WTC11 (cell line): ENCODE results near the gene TMEM187. TPM values are rescaled to one million over a fixed set of nuclear protein-coding genes. Genes with fewer than 3 reads are reported as not detected.

Experiments
- ATAC-seq: fragments of 200-7000 bp; cut with Tn5 transposase; 2 replicates; pipeline ENCODE4 v1.10.0; 2021; ENCODE audit warnings: mild to moderate bottlenecking, moderate library complexity
- CTCF ChIA-PET: fragments of 300-600 bp; sonication (Branson Sonifier 250); formaldehyde crosslinking; loops from one replicate; lab custom pipeline; 2021; ENCODE audit warnings: antibody characterized with exemption; lab: Charles Lee
- POLR2A ChIA-PET: fragments of 350-600 bp; sonication (Branson Sonifier 250); formaldehyde crosslinking; loops from one replicate; lab custom pipeline; 2021; ENCODE audit warnings: antibody characterized with exemption; lab: Charles Lee
- DNase-seq: peaks from one replicate; pipeline ENCODE4 v3.0.0; 2021; ENCODE audit warnings: low spot score
- H3K27ac Mint-ChIP-seq: 2 replicates; pipeline ENCODE4 v1.8.0; 2021; ENCODE audit warnings: mixed read lengths
- H3K27me3 Mint-ChIP-seq: 2 replicates; pipeline ENCODE4 v1.8.0; 2021; ENCODE audit warnings: low read depth, mild to moderate bottlenecking, moderate library complexity, mixed read lengths
- H3K36me3 Mint-ChIP-seq: 2 replicates; pipeline ENCODE4 v1.8.0; 2021; ENCODE audit warnings: mixed read lengths
- H3K4me1 Mint-ChIP-seq: 2 replicates; pipeline ENCODE4 v1.8.0; 2022; ENCODE audit warnings: mixed read lengths
- H3K4me3 Mint-ChIP-seq: 2 replicates; pipeline ENCODE4 v1.8.0; 2021; ENCODE audit warnings: mild to moderate bottlenecking, moderate library complexity, mixed read lengths
- H3K9me3 Mint-ChIP-seq: 2 replicates; pipeline ENCODE4 v1.8.0; 2021; ENCODE audit warnings: mixed read lengths
- ATF3 ChIP-seq: sonication (generic); formaldehyde crosslinking; conservative IDR thresholded peaks from 2 replicates; pipeline ENCODE4 v1.8.1; 2022; ENCODE audit warnings: mild to moderate bottlenecking, missing genetic modification reagents
- CREM ChIP-seq: sonication (generic); formaldehyde crosslinking; IDR thresholded peaks from 2 replicates; pipeline ENCODE4 v1.8.1; 2022; ENCODE audit warnings: mild to moderate bottlenecking, missing genetic modification reagents, moderate library complexity
- EMX1 ChIP-seq: fragments of 250-450 bp; sonication (Bioruptor Pico); IDR thresholded peaks from 2 replicates; pipeline ENCODE4 v1.8.0; 2021; ENCODE audit warnings: mild to moderate bottlenecking
- OVOL2 ChIP-seq: fragments of 250-450 bp; sonication (Bioruptor Pico); IDR thresholded peaks from 2 replicates; pipeline ENCODE4 v1.9.0; 2021; ENCODE audit warnings: mild to moderate bottlenecking, borderline replicate concordance
- PRDM15 ChIP-seq: sonication (generic); formaldehyde crosslinking; IDR thresholded peaks from 2 replicates; pipeline ENCODE4 v1.8.0; 2022; ENCODE audit warnings: missing genetic modification reagents
- PRRX2 ChIP-seq: fragments of 250-450 bp; sonication (Bioruptor Pico); IDR thresholded peaks from 2 replicates; pipeline ENCODE4 v1.8.0; 2021; ENCODE audit warnings: mild to moderate bottlenecking
- ZNF138 ChIP-seq: sonication (generic); formaldehyde crosslinking; conservative IDR thresholded peaks from 2 replicates; pipeline ENCODE4 v1.8.1; 2022; ENCODE audit warnings: mild to moderate bottlenecking, moderate library complexity, missing genetic modification reagents
- ZNF281 ChIP-seq: sonication (generic); formaldehyde crosslinking; IDR thresholded peaks from 2 replicates; pipeline ENCODE4 v1.8.0; 2023; ENCODE audit warnings: mild to moderate bottlenecking, missing genetic modification reagents
- total RNA-seq: library from RNA; stranded (reverse); gene quantifications from 3 replicates; pipeline ENCODE4 v1.2.3, GENCODE V29; 2021
- TF ChIP-seq, protein P1 (sequence below): sonication (generic); formaldehyde crosslinking; IDR thresholded peaks from 2 replicates; pipeline ENCODE4 v1.8.1; 2022; ENCODE audit warnings: missing genetic modification reagents, borderline replicate concordance
- TF ChIP-seq, protein P2 (sequence below): sonication (generic); formaldehyde crosslinking; IDR thresholded peaks from 2 replicates; pipeline ENCODE4 v1.8.0; 2022; ENCODE audit warnings: mild to moderate bottlenecking, missing genetic modification reagents
- TF ChIP-seq, protein P3 (sequence below): fragments of 250-450 bp; sonication (Bioruptor Pico); IDR thresholded peaks from 2 replicates; pipeline ENCODE4 v1.9.0; 2021; ENCODE audit warnings: mild to moderate bottlenecking
- TF ChIP-seq, protein P4 (sequence below): fragments of 250-450 bp; sonication (Bioruptor Pico); IDR thresholded peaks from 2 replicates; pipeline ENCODE4 v1.9.0; 2021; ENCODE audit warnings: mild to moderate bottlenecking, borderline replicate concordance

The TMEM187 gene
- total RNA-seq, 1 experiment from 2014 or later = 8.4 TPM

GRCh38 chrX:154032160-154032559 lies 59.6 kb downstream of the TMEM187 start:
- ATAC-seq = no peak
- H3K9me3 Mint-ChIP-seq = no peaks in the 10 kb centered on the region
- H3K27me3 Mint-ChIP-seq = no peaks in the 10 kb centered on the region
- no peak overlapping the region for H3K4me3 Mint-ChIP-seq
- H3K4me1 Mint-ChIP-seq = peaks cover 41% of the 10 kb centered on the region
- peak overlapping the region; percentile 95 for H3K27ac Mint-ChIP-seq
- H3K36me3 Mint-ChIP-seq = peaks cover 13% of the 10 kb centered on the region
- DNase-seq = no peak
- TF ChIP-seq PRRX2 (CRISPR knock-in tag) = no peak
- no peak for TF ChIP-seq EMX1 (CRISPR knock-in tag)
- TF ChIP-seq, protein P1, sequence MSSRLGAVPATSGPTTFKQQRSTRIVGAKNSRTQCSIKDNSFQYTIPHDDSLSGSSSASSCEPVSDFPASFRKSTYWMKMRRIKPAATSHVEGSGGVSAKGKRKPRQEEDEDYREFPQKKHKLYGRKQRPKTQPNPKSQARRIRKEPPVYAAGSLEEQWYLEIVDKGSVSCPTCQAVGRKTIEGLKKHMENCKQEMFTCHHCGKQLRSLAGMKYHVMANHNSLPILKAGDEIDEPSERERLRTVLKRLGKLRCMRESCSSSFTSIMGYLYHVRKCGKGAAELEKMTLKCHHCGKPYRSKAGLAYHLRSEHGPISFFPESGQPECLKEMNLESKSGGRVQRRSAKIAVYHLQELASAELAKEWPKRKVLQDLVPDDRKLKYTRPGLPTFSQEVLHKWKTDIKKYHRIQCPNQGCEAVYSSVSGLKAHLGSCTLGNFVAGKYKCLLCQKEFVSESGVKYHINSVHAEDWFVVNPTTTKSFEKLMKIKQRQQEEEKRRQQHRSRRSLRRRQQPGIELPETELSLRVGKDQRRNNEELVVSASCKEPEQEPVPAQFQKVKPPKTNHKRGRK (CRISPR knock-in tag) = no peak
- TF ChIP-seq, protein P2, sequence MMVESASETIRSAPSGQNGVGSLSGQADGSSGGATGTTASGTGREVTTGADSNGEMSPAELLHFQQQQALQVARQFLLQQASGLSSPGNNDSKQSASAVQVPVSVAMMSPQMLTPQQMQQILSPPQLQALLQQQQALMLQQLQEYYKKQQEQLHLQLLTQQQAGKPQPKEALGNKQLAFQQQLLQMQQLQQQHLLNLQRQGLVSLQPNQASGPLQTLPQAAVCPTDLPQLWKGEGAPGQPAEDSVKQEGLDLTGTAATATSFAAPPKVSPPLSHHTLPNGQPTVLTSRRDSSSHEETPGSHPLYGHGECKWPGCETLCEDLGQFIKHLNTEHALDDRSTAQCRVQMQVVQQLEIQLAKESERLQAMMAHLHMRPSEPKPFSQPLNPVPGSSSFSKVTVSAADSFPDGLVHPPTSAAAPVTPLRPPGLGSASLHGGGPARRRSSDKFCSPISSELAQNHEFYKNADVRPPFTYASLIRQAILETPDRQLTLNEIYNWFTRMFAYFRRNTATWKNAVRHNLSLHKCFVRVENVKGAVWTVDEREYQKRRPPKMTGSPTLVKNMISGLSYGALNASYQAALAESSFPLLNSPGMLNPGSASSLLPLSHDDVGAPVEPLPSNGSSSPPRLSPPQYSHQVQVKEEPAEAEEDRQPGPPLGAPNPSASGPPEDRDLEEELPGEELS = no peak
- TF ChIP-seq ATF3 (CRISPR knock-in tag) = no peak
- TF ChIP-seq, protein P3, sequence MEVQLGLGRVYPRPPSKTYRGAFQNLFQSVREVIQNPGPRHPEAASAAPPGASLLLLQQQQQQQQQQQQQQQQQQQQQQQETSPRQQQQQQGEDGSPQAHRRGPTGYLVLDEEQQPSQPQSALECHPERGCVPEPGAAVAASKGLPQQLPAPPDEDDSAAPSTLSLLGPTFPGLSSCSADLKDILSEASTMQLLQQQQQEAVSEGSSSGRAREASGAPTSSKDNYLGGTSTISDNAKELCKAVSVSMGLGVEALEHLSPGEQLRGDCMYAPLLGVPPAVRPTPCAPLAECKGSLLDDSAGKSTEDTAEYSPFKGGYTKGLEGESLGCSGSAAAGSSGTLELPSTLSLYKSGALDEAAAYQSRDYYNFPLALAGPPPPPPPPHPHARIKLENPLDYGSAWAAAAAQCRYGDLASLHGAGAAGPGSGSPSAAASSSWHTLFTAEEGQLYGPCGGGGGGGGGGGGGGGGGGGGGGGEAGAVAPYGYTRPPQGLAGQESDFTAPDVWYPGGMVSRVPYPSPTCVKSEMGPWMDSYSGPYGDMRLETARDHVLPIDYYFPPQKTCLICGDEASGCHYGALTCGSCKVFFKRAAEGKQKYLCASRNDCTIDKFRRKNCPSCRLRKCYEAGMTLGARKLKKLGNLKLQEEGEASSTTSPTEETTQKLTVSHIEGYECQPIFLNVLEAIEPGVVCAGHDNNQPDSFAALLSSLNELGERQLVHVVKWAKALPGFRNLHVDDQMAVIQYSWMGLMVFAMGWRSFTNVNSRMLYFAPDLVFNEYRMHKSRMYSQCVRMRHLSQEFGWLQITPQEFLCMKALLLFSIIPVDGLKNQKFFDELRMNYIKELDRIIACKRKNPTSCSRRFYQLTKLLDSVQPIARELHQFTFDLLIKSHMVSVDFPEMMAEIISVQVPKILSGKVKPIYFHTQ (CRISPR knock-in tag) = no peak
- TF ChIP-seq CREM (CRISPR knock-in tag) = no peak
- TF ChIP-seq PRDM15 = no peak
- TF ChIP-seq ZNF281 (CRISPR knock-in tag) = no peak
- no peak for TF ChIP-seq ZNF138 (CRISPR knock-in tag)
- TF ChIP-seq OVOL2 = no peak
- TF ChIP-seq, protein P4, sequence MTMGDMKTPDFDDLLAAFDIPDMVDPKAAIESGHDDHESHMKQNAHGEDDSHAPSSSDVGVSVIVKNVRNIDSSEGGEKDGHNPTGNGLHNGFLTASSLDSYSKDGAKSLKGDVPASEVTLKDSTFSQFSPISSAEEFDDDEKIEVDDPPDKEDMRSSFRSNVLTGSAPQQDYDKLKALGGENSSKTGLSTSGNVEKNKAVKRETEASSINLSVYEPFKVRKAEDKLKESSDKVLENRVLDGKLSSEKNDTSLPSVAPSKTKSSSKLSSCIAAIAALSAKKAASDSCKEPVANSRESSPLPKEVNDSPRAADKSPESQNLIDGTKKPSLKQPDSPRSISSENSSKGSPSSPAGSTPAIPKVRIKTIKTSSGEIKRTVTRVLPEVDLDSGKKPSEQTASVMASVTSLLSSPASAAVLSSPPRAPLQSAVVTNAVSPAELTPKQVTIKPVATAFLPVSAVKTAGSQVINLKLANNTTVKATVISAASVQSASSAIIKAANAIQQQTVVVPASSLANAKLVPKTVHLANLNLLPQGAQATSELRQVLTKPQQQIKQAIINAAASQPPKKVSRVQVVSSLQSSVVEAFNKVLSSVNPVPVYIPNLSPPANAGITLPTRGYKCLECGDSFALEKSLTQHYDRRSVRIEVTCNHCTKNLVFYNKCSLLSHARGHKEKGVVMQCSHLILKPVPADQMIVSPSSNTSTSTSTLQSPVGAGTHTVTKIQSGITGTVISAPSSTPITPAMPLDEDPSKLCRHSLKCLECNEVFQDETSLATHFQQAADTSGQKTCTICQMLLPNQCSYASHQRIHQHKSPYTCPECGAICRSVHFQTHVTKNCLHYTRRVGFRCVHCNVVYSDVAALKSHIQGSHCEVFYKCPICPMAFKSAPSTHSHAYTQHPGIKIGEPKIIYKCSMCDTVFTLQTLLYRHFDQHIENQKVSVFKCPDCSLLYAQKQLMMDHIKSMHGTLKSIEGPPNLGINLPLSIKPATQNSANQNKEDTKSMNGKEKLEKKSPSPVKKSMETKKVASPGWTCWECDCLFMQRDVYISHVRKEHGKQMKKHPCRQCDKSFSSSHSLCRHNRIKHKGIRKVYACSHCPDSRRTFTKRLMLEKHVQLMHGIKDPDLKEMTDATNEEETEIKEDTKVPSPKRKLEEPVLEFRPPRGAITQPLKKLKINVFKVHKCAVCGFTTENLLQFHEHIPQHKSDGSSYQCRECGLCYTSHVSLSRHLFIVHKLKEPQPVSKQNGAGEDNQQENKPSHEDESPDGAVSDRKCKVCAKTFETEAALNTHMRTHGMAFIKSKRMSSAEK (CRISPR knock-in tag) = no peak
- ChIA-PET POLR2A (no interaction called here), CTCF (no interaction called here)
